Measurements from ENCODE around the gene KRTAP10-2.
"Not testable (repeated sequence)": the region's sequence is repeated elsewhere in the genome, so short reads cannot be mapped to it uniquely, and the experiment has no call there.

KRTAP10-2 gene

GRCh38 chr21:44567481-44568171, 16.3 kb upstream of the KRTAP10-2 start:
- DNase-seq (ENCODE audit: low spot score) = no peak

DNA sequence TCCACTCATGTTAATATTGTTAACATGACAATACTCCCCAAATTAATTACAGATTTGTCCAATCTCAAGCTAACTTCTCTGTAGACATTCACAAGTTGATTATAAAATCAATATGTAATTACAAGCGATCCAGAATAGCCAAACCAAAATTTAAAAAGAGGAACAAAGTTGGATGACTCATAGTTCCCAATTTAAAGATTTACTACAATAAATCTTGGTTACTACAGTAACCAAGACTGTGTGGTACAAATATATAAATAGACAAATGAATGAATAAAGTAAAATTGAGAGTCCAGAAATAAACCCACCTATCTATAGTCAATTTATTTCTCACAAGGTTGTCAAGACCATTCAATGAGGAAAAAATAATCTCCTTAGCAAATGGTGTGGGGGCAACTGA, 15.1 kb upstream of the KRTAP10-2 start:
- no peak for DNase-seq (ENCODE audit: low spot score)

DNA sequence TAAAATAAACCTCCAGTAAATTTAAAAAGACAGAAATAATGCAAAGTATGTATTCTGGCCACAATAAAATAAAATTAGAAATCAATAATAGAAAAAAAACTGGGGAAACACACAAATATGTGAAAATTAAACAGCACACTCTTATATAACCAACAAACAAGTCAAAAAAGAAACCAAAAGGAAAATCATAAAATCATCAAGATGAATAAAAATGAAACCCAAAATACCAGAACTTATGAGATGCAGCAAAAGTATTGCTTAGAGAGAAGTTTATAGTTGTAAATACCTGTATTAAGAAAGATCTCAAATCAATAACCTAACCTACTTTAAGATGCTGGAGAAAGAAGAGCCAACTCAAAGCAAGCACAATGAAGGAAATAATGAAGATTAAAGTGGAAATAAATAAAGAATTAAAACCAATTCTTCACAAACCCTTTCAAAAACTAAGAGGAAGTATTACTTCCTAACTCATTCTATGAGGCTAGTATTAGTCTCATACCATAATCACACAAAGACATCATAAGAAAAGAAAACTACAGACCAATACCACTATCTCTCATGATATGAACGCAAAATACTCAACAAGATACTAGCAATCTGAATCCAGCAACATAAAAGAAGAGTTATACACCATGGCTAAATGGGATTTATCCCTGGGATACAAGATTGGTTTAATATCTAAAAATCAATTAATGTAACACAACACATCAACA, 13.7 kb upstream of the KRTAP10-2 start:
- DNase-seq (ENCODE audit: low spot score) = no peak

GRCh38 chr21:44564099-44564498, 12.8 kb upstream of the KRTAP10-2 start:
- DNase-seq (ENCODE audit: low spot score) = no peak

DNA sequence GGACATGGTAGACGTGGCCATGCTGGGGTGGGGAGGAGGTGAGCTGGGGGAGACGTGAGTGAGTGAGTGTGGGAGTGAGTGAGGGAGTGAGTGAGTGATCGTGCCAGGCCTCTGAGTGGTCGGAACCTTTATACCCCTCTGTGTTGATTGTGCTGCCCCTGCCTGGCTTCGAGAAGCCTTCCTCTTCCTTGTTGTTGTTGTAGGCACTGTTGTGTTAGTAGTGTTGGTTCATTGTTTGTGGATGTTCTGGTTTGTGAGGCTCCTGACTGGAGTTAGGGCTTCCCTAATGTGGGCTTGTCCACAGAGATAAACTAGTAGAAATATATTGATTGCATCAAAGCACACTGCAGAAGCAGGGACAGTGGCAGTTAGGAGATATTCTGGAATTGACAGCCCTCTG, 7.4 kb upstream of the KRTAP10-2 start, which contains the start of gene KRTAP10-3:
Gene KRTAP10-3, minus strand, starts transcription at position 101 of the 400 bp plus-strand sequence. Its CDS starts 80 bp downstream, at position 21.
- no peak for DNase-seq (ENCODE audit: low spot score)

DNA sequence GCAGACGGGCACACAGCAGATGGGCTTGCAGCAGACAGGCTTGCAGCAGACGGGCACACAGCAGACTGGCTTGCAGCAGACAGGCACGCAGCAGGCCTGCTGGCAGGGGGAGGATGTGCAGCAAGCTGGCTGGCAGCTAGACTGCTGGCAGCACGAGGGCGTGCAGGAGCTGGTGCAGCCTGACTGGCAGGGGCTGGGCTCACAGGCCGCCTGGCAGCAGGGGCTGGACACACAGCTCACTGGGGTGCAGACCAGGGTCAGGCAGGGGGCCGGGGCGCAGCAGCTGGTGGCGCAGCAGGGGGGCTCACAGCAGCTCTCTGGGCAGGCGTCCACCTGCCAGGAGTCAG, 7.0 kb upstream of the KRTAP10-2 start:
- not testable (repeated sequence) for DNase-seq (ENCODE audit: low spot score)

- DNase-seq (ENCODE audit: low spot score) = no peak
These were observed 6.4 kb upstream of the KRTAP10-2 start for GRCh38 chr21:44557491-44558328.

- DNase-seq (ENCODE audit: low spot score) = no peak
These were observed 5.6 kb upstream of the KRTAP10-2 start for GRCh38 chr21:44556879-44557278.

DNA sequence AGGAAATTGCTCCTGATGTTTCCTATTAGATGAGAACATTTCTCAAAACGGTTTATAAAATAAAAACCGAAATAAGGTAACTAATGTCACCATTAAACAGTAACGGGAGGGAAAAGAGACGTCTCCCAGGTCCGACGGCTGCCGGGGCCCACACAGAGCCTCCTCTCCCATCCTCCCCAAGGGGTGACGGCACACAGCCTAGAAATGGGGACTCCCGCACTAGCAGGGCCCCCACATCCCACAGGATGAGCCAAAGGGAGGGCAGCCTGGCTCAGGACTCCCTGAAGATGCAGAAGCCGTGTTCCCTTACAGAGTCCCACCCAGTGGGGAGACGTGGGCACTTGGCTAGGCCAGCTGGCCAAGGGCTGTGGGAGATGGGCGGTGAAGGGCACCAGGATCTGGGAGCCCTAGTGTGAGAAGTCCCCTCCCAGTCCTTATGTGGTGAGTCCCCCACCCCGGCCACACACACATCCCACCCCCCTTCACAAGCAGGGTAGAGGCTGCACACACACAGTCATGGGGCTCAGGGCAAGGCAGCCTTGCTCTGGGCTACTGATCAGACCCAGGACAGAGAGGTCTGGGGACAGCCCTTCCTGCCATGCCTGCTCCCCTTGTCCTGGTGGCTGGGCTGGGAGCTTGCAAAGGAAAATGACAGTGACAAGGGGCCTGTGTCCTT, 4.0 kb upstream of the KRTAP10-2 start:
- DNase-seq (ENCODE audit: low spot score) = no peak

- DNase-seq (ENCODE audit: low spot score) = no peak
These were observed 1.4 kb upstream of the KRTAP10-2 start for GRCh38 chr21:44552681-44553080.

DNA sequence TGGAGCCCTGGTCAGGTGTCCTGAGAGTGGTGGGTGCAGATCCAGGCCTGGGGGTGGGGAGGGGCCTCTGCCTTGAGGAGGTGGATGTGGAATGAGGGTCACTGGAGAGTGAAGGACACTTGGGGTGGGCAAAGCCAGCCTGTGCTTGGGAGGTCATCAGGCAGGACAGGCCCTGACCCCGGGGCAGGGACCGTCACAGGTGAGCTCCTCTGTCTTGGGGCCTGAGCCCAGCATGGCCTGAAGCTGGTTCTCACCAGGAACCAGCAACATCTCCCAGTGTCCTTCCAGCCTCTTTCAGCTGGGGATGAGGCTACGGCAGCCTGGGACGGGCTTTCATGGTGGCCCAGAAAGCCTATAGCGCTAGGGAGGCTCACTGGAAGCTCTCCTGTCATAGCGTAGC, 831 bp upstream of the KRTAP10-2 start:
- no peak for DNase-seq (ENCODE audit: low spot score)

- no peak for DNase-seq (ENCODE audit: low spot score)
These were observed 498 bp downstream of the KRTAP10-2 start for GRCh38 chr21:44550807-44551206.

DNA sequence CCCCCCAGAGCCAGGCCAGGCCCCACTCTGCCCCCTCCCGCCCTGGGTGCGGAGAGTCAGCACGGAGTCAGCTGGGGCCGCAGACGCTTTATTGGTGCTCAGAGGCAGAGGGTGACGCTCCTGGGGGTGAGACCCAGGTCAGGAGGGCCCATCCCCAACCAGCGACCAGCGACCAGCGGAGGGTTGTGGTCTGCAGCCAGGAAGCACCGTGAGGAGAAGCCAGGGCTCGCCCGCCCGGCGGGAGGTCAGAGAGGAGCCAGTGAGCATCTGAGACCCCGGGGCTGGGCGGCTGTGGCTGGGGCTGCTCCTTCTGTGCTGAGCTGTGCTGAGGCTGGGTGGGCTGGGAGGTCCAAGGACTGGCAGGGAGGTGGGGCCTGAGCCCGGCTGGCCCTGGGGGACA, 1.0 kb downstream of the KRTAP10-2 start:
- DNase-seq (ENCODE audit: low spot score) = not testable (repeated sequence)

- DNase-seq (ENCODE audit: low spot score) = no peak
These were observed 1.6 kb downstream of the KRTAP10-2 start for GRCh38 chr21:44549525-44550211.

GRCh38 chr21:44548922-44549321, 2.4 kb downstream of the KRTAP10-2 start:
- DNase-seq (ENCODE audit: low spot score) = no peak

DNA sequence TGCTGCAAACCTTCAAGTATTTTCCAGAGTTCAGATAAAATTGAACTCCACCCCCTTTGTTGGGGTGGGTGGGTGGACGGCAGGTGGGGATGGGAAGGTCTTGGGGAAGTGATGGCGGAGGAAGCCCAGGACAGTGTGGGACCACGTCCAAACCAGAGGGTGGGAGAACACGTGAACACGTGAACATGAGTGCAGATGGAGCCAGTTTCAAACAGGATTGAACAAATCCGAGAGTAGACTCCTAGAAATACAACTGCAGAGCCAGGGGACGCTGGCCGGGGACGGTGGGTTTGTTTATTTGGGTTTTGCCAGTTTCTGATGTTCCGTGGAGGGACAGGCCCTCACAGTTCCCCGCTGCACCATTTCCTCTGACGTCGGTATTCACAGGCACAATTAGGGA, 2.9 kb downstream of the KRTAP10-2 start:
- no peak for DNase-seq (ENCODE audit: low spot score)

GRCh38 chr21:44547656-44548331, 3.5 kb downstream of the KRTAP10-2 start:
- no peak for DNase-seq (ENCODE audit: low spot score)

DNA sequence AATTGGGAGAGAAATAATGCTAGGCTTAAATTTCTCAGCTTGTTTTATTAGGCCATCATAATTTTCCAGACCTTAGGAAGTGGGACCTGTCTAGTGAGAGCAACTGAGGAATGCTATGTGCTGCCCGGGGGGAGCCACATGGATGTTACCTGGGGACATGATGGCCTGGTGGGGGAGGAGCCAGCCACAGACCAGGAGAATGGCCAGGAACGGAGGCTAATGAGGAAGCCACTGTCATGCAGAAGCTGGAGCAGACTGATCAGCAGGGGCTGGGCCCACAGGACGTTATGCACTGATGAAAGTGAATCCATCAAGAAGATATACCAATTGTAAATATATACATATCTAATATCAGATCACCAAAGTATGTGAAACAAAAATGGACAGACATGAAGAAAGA, 6.7 kb downstream of the KRTAP10-2 start:
- DNase-seq (ENCODE audit: low spot score) = no peak

DNA sequence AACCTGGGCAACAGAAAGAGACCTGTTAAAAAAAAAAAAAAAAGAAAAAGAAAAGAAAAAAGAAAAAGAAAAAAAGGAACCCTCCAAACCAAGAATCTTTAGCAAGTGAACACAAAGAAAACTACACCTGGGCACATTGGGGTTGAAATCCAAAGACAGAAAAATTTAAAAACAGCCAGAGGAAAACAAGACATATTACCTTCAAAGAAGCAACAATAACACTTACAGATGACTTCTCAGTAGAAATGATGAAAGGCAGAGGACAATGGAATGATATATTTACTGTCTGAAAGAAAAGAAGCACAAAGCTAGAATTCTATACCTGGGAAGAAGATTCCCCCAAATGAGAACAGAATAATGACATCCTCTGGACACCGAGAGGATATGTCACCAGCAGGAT, 8.6 kb downstream of the KRTAP10-2 start:
- DNase-seq (ENCODE audit: low spot score) = no peak

DNA sequence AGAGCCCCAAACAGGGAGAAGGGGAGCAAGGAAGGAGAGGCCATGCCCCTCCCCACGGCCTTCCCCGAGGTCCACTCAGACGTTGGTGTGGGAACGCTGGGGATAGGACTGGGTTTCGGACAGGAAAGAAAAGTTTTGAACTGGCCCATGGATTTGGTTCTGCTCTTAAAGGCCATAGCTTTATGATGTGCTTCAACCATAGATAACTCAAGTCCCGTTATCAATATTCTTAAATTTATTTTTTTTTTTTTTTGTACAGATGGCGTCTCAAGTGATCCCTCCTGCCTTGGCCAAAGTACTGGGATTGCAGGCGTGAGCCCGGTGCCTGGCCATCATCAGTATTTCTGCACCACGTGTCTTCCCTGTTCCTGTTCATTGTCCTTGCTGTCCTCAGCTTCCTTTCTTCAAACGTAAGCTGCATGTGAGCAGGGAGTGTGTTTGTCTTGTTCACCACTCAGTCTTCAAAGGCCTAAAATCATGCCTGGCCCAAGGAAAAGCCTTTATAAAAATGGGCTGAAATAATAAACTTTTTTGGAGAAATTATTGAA, 10.5 kb downstream of the KRTAP10-2 start:
- DNase-seq (ENCODE audit: low spot score) = no peak
